ENCODE results near the gene COQ2.
A peak's percentile ranks its signal among the peaks of the same experiment; 100 is the strongest.

COQ2 gene

GRCh38 chr4:83223781-83224180, 60.8 kb downstream of the COQ2 start:
- no peak for DNase-seq (ENCODE audit: extremely low spot score, insufficient read length, low read depth)
- no peak for FAIRE-seq

GRCh38 chr4:83221897-83222441, 62.6 kb downstream of the COQ2 start:
- DNase-seq (ENCODE audit: extremely low spot score, insufficient read length, low read depth) (no peak), FAIRE-seq (peak; percentile 96)

GRCh38 chr4:83219344-83220331, 65.0 kb downstream of the COQ2 start:
- FAIRE-seq (peak; percentile 93), DNase-seq (ENCODE audit: extremely low spot score, insufficient read length, low read depth) (no peak)

GRCh38 chr4:83217721-83218522, 66.7 kb downstream of the COQ2 start:
- FAIRE-seq = peak; percentile 100
- DNase-seq (ENCODE audit: extremely low spot score, insufficient read length, low read depth) = peak; percentile 75

GRCh38 chr4:83216959-83217683, 67.5 kb downstream of the COQ2 start:
- no peak for DNase-seq (ENCODE audit: extremely low spot score, insufficient read length, low read depth)
- peak; percentile 42 for FAIRE-seq

- FAIRE-seq (no peak), DNase-seq (ENCODE audit: extremely low spot score, insufficient read length, low read depth) (no peak)
These were observed 70.5 kb downstream of the COQ2 start for GRCh38 chr4:83214079-83214478.

All from GM18507 (cell line).